Upper lobe of left lung (tissue), 4 donors: ENCODE results near the gene ZXDA.
A peak's percentile ranks its signal among the peaks of the same experiment; 100 is the strongest.

Experiments used
- EP300 ChIP-seq, 4 donors: sonication (generic); formaldehyde crosslinking; IDR thresholded peaks; one replicate each; pipeline ENCODE4 v1.5.1; 2017; ENCODE audit warnings: antibody characterized with exemption in 4 of 4, control low read depth in 2 of 4
- POLR2AphosphoS5 ChIP-seq, 2 donors: sonication (generic); formaldehyde crosslinking; IDR thresholded peaks; one replicate each; pipeline ENCODE4 v1.5.1; 2017; ENCODE audit warnings: antibody characterized with exemption in 2 of 2
- TF ChIP-seq, protein P1 (sequence below), 6 experiments: fragments of 450-650 bp in 4 of 6; fragments of 200-600 bp in 2 of 6; sonication (generic) in 2 of 6; IDR thresholded peaks; one replicate each; pipeline ENCODE4 v1.5.1; 2016 to 2019; ENCODE audit warnings: antibody characterized with exemption in 6 of 6

DNA sequence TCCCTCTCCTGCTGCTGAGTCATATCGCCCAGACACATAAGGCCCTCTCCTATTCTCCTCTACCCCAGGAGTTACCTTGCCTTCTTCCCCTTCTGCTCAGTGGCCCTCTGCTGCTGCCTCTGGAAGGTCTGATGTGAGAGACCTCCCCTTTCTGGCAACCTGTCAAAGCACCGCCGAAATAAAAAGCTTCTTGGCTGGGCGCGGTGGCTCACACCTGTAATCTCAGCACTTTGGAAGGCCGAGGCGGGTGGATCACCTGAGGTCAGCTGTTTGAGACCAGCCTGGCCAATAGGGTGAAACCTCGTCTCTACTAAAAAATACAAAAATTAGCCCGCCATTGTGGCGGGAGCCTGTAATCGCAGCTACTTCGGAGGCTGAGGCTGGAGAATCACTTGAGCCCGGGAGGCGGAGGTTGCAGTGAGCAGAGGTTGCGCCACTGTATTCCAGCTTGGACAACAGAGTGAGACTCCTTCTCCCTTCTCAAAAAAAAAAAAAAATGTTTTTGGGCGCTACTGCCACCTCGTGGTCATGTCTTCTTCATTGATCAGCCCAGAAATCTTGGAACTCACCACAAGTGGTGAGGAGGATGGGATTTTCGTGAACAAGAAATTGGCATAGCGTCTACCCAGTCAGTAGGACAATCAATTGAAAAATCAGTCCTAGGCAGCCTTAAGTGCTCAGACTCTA is 8.6 kb upstream of the ZXDA start:
- TF ChIP-seq, protein P1, sequence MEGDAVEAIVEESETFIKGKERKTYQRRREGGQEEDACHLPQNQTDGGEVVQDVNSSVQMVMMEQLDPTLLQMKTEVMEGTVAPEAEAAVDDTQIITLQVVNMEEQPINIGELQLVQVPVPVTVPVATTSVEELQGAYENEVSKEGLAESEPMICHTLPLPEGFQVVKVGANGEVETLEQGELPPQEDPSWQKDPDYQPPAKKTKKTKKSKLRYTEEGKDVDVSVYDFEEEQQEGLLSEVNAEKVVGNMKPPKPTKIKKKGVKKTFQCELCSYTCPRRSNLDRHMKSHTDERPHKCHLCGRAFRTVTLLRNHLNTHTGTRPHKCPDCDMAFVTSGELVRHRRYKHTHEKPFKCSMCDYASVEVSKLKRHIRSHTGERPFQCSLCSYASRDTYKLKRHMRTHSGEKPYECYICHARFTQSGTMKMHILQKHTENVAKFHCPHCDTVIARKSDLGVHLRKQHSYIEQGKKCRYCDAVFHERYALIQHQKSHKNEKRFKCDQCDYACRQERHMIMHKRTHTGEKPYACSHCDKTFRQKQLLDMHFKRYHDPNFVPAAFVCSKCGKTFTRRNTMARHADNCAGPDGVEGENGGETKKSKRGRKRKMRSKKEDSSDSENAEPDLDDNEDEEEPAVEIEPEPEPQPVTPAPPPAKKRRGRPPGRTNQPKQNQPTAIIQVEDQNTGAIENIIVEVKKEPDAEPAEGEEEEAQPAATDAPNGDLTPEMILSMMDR (IDR thresholded peaks at IDR 0.05), result peak; percentile 8 to 49 (median 38)
- TF ChIP-seq POLR2AphosphoS5 (IDR thresholded peaks at IDR 0.05) (no peak), EP300 (IDR thresholded peaks at IDR 0.05) (no peak)
